GM06990 (cell line): ENCODE measurements around the gene FOXC2.

Experiments used
- DNase-seq: peaks from one replicate; pipeline ENCODE4 v3.0.0-alpha.2; 2011; ENCODE audit not compliant: insufficient read length; ENCODE audit errors: extremely low read depth
- H3K27me3 ChIP-seq: replicated peaks from 2 replicates; pipeline ENCODE4 v1.6.0; 2011; ENCODE audit warnings: low read length; ENCODE audit not compliant: control insufficient read depth, insufficient read depth
- H3K36me3 ChIP-seq: 2 replicates; pipeline ENCODE4 v1.5.1; 2011; ENCODE audit warnings: low read length; ENCODE audit not compliant: control insufficient read depth, insufficient read depth
- H3K4me3 ChIP-seq: replicated peaks from 2 replicates; pipeline ENCODE4 v1.5.1; 2011; ENCODE audit warnings: low read depth, mild to moderate bottlenecking, control low read depth, low read length
- CTCF ChIP-seq: IDR thresholded peaks from 2 replicates; pipeline ENCODE4 v1.5.1; 2011; ENCODE audit warnings: low read length, control low read depth, mild to moderate bottlenecking, inconsistent platforms; ENCODE audit not compliant: insufficient read depth, poor library complexity, severe bottlenecking

Gene FOXC2

GRCh38 chr16:86566966-86567700 lies 504 bp downstream of the FOXC2 start:
- no peak for TF ChIP-seq CTCF
- H3K4me3 ChIP-seq = no peak overlapping the region
- DNase-seq = no peak
- H3K36me3 ChIP-seq = no peaks in the 10 kb centered on the region
- peaks cover 3% of the 10 kb centered on the region for H3K27me3 ChIP-seq

- TF ChIP-seq CTCF = no peak
- Histone ChIP-seq H3K27me3 (peaks cover 3% of the 10 kb centered on the region), H3K36me3 (no peaks in the 10 kb centered on the region), H3K4me3 (no peak overlapping the region)
- DNase-seq = no peak
Observed at GRCh38 chr16:86567701-86568581, 1.3 kb downstream of the FOXC2 start.

GRCh38 chr16:86568677-86569623 lies 2.3 kb downstream of the FOXC2 start:
- Histone ChIP-seq H3K27me3 (peaks cover 3% of the 10 kb centered on the region), H3K4me3 (no peak overlapping the region)
- no peak for TF ChIP-seq CTCF

GRCh38 chr16:86569701-86570447 lies 3.2 kb downstream of the FOXC2 start:
- H3K4me3 ChIP-seq = no peak overlapping the region
- no peak for TF ChIP-seq CTCF
- peaks cover 2% of the 10 kb centered on the region for H3K27me3 ChIP-seq

More at GRCh38 chr16:86568677-86569623, 2.3 kb downstream of the FOXC2 start:
- no peak for DNase-seq
- H3K36me3 ChIP-seq = no peaks in the 10 kb centered on the region

More at GRCh38 chr16:86569701-86570447, 3.2 kb downstream of the FOXC2 start:
- no peak for DNase-seq
- no peaks in the 10 kb centered on the region for H3K36me3 ChIP-seq
